ENCODE measurements around the gene TBC1D12.
"Not testable (repeated sequence)": the region's sequence is repeated elsewhere in the genome, so short reads cannot be mapped to it uniquely, and the experiment has no call there.

Gene TBC1D12

GRCh38 chr10:94549221-94549620 is 146.9 kb downstream of the TBC1D12 start:
- DNase-seq, result no peak

- DNase-seq, result not testable (repeated sequence)
These were observed 165.5 kb downstream of the TBC1D12 start for GRCh38 chr10:94567714-94568307.

- no peak for DNase-seq
These were observed 168.7 kb downstream of the TBC1D12 start for GRCh38 chr10:94571081-94571480.

GRCh38 chr10:94571528-94571927 is 169.2 kb downstream of the TBC1D12 start:
- no peak for DNase-seq

GRCh38 chr10:94578790-94579189 is 176.4 kb downstream of the TBC1D12 start:
- DNase-seq, result no peak

- no peak for DNase-seq
These were observed 180.8 kb downstream of the TBC1D12 start for GRCh38 chr10:94583124-94583523.
